Mononuclear cell (primary cell): ENCODE results near the gene TRPM2. TPM values are rescaled to one million over a fixed set of nuclear protein-coding genes. Genes with fewer than 3 reads are reported as not detected.

ENCODE experiments used
- H3K27me3 ChIP-seq: 2 replicates; pipeline ENCODE4 v1.6.0; 2011; ENCODE audit warnings: low read length, control low read depth; ENCODE audit not compliant: insufficient read depth
- H3K4me1 ChIP-seq: 2 replicates; pipeline ENCODE4 v1.5.1; 2011; ENCODE audit warnings: mild to moderate bottlenecking, low read length, control low read depth; ENCODE audit not compliant: insufficient read depth
- H3K4me3 ChIP-seq: 2 replicates; pipeline ENCODE4 v1.5.1; 2011; ENCODE audit warnings: mild to moderate bottlenecking, low read length, moderate library complexity
- H3K9me3 ChIP-seq: 2 replicates; pipeline ENCODE4 v1.5.1; 2011; ENCODE audit warnings: low read depth, mild to moderate bottlenecking, control low read depth, low read length
- total RNA-seq: library from RNA; depleted of rRNA; stranded (reverse); fragments of >200 nt; gene quantifications from one replicate; pipeline ENCODE4 v1.2.3, GENCODE V29; 2012

TRPM2 gene
- total RNA-seq, 1 donor = 2.2 TPM

DNA sequence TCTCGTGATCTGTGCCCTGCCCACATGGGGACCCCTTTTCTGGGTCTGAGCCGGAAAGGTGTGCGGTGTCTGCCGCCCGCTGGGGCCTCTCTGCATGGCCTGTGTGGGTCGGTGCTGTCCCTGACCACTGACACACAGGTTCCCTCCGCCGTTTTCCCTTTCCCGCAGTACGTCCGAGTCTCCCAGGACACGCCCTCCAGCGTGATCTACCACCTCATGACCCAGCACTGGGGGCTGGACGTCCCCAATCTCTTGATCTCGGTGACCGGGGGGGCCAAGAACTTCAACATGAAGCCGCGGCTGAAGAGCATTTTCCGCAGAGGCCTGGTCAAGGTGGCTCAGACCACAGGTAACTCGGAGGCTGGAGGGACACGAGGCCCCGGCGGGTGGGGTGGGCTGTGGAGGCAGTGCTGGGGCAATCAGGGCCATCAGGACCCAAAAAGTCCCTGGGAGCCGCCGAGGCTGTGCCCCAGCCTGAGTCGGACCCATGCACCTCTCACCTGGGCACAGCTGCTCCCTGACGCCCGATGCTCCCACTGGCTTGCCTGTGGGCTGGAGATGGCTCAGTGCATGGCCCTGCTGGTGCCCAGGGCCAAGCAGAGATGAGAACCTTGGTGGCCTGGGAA, 13.3 kb downstream of the TRPM2 start:
- Histone ChIP-seq H3K27me3 (no peaks in the 10 kb centered on the region), H3K9me3 (no peaks in the 10 kb centered on the region), H3K4me1 (peaks cover 7% of the 10 kb centered on the region), H3K4me3 (no peak overlapping the region)

DNA sequence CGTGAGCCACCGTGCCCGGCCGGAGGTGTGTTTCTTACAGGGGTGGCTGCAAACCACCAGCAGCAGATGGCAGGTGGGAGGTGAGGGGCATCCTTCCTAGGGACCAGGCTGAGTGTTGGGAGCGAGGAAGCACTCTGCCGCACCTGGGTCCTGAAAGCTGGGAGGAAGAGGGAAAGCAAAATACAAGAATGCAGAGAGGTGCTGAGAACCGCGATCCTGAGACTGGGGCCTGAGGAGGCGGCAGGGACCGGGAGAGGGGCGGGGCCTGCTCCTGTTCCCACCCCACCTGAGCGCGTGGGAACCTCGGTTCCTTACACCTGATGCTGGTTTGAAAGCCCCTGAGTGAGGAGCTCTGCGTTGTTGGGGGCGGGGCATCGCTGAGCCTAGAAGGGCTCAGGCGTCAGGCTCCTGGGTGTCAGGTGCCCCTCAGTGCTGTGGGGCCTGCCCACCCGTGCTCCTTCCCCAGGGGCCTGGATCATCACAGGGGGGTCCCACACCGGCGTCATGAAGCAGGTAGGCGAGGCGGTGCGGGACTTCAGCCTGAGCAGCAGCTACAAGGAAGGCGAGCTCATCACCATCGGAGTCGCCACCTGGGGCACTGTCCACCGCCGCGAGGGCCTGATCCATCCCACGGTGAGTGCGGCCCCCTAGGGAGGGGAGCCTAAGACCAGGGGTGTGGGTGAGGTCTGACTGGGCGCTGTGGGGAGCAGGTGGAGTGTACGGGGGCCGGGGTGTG, 15.5 kb downstream of the TRPM2 start:
- Histone ChIP-seq H3K9me3 (no peaks in the 10 kb centered on the region), H3K4me1 (peaks cover 5% of the 10 kb centered on the region), H3K27me3 (no peaks in the 10 kb centered on the region), H3K4me3 (no peak overlapping the region)

GRCh38 chr21:44370027-44370735, 16.8 kb downstream of the TRPM2 start:
- H3K27me3 ChIP-seq = no peaks in the 10 kb centered on the region
- peaks cover 18% of the 10 kb centered on the region for H3K4me1 ChIP-seq
- no peak overlapping the region for H3K4me3 ChIP-seq
- no peaks in the 10 kb centered on the region for H3K9me3 ChIP-seq

GRCh38 chr21:44370786-44371410, 17.5 kb downstream of the TRPM2 start:
- Histone ChIP-seq H3K4me3 (no peak overlapping the region), H3K4me1 (peaks cover 26% of the 10 kb centered on the region), H3K9me3 (no peaks in the 10 kb centered on the region), H3K27me3 (no peaks in the 10 kb centered on the region)

DNA sequence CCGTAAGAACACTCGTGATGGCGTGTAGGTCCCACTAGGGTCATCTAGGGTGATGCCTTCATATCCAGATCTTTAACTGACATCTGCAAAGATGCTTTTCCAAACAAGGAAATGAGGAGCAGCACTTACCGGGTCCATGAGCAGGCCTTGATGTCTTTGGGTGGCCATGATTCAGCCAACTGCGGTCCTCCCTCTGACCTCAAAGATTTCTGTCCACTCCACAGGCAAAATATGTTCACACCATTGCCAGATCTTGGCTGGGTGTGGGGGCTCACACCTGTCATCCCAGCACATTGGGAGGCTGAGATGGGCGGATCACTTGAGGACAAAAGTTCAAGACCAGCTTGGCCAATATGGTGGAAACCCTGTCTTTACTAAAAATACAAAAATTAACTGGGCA, 18.2 kb downstream of the TRPM2 start:
- H3K4me3 ChIP-seq = no peak overlapping the region
- H3K27me3 ChIP-seq = no peaks in the 10 kb centered on the region
- H3K4me1 ChIP-seq = peaks cover 32% of the 10 kb centered on the region
- H3K9me3 ChIP-seq = no peaks in the 10 kb centered on the region

- no peaks in the 10 kb centered on the region for H3K9me3 ChIP-seq
- peaks cover 32% of the 10 kb centered on the region for H3K4me1 ChIP-seq
- H3K27me3 ChIP-seq = no peaks in the 10 kb centered on the region
- no peak overlapping the region for H3K4me3 ChIP-seq
Observed at GRCh38 chr21:44372616-44373015, 19.2 kb downstream of the TRPM2 start.

DNA sequence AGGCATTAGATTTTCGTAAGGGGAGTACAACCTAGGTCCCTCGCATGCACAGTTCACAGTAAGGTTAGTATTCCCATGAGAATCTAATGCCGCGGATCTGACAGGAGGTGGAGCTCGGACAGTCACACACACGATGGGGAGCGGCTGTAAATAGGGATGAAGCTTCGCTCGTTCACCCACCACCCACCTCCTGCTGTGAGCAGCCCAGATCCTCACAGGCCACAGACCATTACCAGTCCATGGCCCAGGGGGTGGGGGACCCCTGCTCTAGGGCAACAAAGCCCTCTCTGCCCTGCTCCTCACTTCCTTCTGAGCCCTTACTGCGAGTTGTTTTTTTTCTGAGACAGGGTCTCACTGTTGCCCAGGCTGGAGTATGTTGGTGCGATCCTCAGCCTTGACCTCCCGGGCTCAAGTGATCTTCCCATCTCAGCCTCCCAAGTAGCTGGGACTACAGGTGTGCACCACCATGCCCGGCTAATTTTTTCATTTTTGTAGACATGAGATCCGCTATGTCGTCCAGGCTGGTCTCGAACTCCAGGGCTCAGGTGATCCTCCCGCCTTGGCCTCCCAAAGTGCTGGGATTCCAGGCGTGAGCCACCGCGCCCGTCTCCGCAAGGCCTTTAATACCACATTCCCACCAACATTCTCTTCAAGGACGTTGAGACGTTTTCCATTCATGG, 21.3 kb downstream of the TRPM2 start:
- H3K27me3 ChIP-seq = no peaks in the 10 kb centered on the region
- no peak overlapping the region for H3K4me3 ChIP-seq
- H3K4me1 ChIP-seq = peaks cover 32% of the 10 kb centered on the region
- H3K9me3 ChIP-seq = no peaks in the 10 kb centered on the region

- Histone ChIP-seq H3K4me1 (peaks cover 32% of the 10 kb centered on the region), H3K4me3 (no peak overlapping the region), H3K27me3 (no peaks in the 10 kb centered on the region), H3K9me3 (no peaks in the 10 kb centered on the region)
Observed at GRCh38 chr21:44375281-44375651, 21.8 kb downstream of the TRPM2 start.

- Histone ChIP-seq H3K9me3 (no peaks in the 10 kb centered on the region), H3K27me3 (no peaks in the 10 kb centered on the region), H3K4me3 (no peak overlapping the region), H3K4me1 (peaks cover 32% of the 10 kb centered on the region)
Observed at GRCh38 chr21:44375761-44376241, 22.4 kb downstream of the TRPM2 start.

- Histone ChIP-seq H3K4me3 (no peak overlapping the region), H3K4me1 (peaks cover 32% of the 10 kb centered on the region), H3K9me3 (no peaks in the 10 kb centered on the region), H3K27me3 (no peaks in the 10 kb centered on the region)
Observed at GRCh38 chr21:44376606-44377005, 23.2 kb downstream of the TRPM2 start.

- Histone ChIP-seq H3K9me3 (no peaks in the 10 kb centered on the region), H3K4me3 (no peak overlapping the region)
Observed at GRCh38 chr21:44377201-44377921, 23.9 kb downstream of the TRPM2 start.

DNA sequence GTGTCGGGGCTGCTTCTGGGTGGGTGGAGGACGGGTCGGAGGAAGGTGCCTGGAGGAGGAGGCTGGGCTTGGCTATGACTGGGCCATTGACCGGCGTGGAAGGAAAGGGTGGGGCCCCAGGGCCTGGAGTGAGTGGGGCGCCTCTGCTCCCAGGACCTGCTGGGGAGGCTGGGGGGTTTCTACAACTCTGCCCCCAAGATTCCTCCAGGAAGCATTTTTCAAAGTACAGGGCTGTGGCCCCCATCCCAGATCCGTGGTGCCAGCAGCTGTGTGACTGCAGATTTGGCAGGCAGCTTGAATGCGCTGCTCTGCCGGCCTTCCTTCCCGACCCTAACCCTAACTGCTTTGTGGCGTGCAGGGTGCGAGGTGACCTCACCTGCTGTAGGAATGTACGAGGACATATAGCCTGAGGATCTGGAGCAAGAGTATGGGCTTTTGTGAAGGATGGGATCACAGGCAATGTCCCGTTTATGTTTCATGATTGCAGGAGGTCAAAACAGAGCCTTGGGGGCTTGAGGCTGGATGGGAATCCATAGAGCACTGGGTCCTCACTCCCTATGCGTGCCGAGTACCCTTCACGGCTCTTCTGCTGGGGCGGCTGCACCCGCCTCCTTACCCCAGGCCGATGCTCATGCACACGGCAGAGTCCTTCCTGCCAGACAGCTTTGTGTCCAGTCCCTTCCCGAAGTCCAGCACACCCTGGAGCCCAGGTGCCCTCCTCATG, 24.7 kb downstream of the TRPM2 start:
- no peak overlapping the region for H3K4me3 ChIP-seq
- H3K27me3 ChIP-seq = no peaks in the 10 kb centered on the region
- no peaks in the 10 kb centered on the region for H3K9me3 ChIP-seq
- H3K4me1 ChIP-seq = peaks cover 32% of the 10 kb centered on the region

More at GRCh38 chr21:44377201-44377921, 23.9 kb downstream of the TRPM2 start:
- peaks cover 32% of the 10 kb centered on the region for H3K4me1 ChIP-seq
- no peaks in the 10 kb centered on the region for H3K27me3 ChIP-seq

GRCh38 chr21:44378646-44379514, 25.5 kb downstream of the TRPM2 start:
- Histone ChIP-seq H3K9me3 (peaks cover 4% of the 10 kb centered on the region), H3K4me1 (peaks cover 26% of the 10 kb centered on the region), H3K27me3 (no peaks in the 10 kb centered on the region), H3K4me3 (no peak overlapping the region)
